HUDEP-2 (cell line): Measurements from ENCODE around the gene FANCG.

ENCODE experiments used
- DNase-seq, 76 experiments: peaks; one replicate each; lab custom pipeline; 2025; ENCODE audit not compliant: unreplicated experiment in 76 of 76; lab: John Stamatoyannopoulos, UW

FANCG gene

DNA sequence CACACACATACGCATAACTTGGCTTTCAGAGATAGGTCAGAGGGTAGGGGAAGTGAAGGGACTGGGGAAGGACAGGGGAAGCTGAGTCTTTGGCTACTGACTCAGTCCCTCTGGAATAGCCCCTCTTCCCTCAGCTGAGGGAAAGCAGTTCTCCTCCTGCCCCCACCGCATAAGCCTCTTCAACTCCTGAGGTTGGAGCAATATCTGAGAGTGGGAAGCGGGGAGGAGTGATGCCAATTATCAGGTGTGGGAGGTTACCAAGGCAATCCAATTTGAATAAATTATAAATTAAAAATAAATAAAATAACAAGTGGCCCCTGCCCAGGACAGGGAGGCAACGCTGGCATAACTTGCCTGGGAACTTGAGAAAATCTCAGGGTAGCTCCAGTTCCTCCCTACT is 24.8 kb upstream of the FANCG start:
- no peak for DNase-seq

DNA sequence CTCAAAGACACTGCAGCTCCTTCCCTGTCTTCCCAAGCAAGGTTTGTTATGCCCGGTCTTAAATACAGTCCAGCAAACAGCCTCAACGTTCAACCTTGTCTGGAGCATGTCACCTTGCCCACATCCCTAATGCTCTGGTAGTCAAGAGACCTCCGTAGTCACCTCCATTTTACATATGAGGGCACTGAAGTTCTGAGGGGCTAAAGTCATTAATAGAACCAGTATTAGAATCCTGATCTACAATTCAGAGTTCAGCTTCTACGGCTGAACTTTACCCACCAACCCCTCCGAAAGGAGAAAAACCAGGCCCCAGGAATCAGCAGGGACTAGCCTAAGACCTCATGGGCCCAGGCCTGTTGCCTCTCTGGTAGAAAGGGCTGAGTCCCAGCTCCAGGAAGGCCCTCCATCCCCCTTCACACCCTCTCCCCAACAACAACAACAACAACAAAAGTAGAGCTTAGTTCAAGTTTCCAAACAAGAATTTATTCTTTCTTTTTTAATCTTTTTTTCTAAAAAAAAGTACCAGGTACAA is 24.0 kb upstream of the FANCG start:
- no peak for DNase-seq

GRCh38 chr9:35102769-35103659 is 23.3 kb upstream of the FANCG start, which contains the start of gene STOML2:
TSS of gene STOML2 (minus strand) at chr9:35103131. CDS start at chr9:35103094, 37 bp downstream.
- DNase-seq = peak in 75 of 76 experiments; percentile 34 to 95 (median 86)

- peak in 2 of 76 experiments; percentile 6 to 11 for DNase-seq
Measured at GRCh38 chr9:35102465-35102768, 22.7 kb upstream of the FANCG start.

- DNase-seq = no peak
Measured at GRCh38 chr9:35097573-35097972, 17.8 kb upstream of the FANCG start.

DNA sequence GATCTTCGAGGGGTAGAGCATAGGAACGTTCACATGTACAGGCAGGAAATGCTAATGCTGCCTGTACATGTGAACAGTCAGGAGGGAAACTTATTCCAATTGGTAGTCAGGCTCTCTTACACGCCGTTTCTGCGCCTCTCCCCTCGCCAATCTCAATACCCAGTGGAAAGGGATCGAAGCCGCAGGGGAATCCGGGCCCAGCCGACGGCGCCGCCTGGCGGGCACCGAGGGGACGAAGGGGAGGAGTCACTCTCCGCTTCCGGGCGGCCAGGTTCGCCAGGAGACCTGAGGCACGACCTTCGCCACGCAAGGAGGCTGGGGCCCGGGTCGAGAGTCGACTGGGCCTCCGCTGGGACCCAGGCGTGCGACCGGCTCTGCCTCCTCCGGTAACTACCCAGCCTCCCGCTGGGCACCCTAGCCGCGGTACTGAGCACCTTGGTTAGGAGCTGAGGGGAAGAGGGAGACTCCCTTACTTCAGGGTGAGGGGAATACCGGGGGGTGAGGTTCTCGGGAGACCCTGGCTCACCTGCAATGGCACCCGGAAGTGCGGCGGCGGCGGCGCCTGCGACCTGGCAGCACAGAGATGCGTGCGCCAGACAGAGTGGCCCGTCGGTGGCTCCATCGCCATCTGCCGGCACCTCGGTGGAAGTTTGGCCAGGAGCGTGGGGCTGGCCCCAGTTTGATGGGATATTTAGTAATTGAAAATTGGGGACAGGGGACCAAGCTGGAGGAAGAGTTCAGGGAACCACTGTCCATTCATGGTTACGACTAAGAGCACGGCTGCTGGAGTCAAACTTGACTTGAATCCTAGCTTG is 16.5 kb upstream of the FANCG start, which contains the start of gene PIGO:
TSS of gene PIGO (minus strand) at position 557 of the 815 bp plus-strand sequence. CDS start 1,026 bp downstream, outside the sequence.
- peak in 74 of 76 experiments; percentile 29 to 88 (median 77) for DNase-seq

- DNase-seq = no peak
Measured at GRCh38 chr9:35091536-35091935, 11.8 kb upstream of the FANCG start.

DNA sequence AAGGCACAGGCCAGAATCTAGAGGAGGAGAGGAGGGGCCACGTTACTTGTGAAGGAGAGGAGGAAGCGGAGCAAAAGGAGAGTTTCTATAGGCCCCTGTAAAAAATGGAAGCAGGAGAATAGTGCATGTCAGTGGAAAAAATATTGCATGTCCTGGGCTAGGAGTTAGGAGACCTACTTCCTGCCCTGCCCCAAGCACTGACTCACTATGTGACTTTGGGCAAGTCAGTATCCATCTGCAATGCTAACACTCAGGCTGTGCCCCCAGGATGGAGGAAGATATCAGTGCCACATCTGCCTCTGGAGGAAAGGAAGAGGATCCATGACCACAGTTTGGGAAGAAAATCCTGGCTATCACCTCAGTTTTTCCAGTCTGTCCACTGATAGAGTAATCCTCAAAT is 9.7 kb upstream of the FANCG start:
- DNase-seq = no peak

- no peak for DNase-seq
Measured at GRCh38 chr9:35085078-35085477, 5.3 kb upstream of the FANCG start.

DNA sequence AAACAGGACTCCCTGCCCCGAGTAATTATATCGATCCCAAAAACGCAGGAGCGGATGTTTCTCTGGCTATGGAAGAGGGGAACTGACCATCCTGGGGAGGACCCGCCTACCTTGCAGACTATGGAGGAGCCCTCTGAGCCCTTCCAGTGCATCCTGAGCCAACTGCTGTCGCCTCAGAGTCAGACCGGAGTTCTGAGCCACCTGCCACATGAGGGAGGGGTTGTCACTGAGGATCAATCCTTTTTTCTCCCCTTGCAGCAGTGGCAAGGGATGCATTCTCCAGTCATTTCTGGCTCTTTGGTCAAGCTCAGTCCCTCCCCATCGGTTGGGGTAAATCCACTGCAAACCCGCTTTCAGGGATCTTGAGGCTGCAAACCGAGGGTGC is 709 bp downstream of the FANCG start:
- DNase-seq = peak in 1 of 76 experiments; percentile 7

GRCh38 chr9:35078066-35078465 is 1.7 kb downstream of the FANCG start:
- no peak for DNase-seq

- no peak for DNase-seq
Measured at GRCh38 chr9:35076848-35077247, 2.9 kb downstream of the FANCG start.

DNA sequence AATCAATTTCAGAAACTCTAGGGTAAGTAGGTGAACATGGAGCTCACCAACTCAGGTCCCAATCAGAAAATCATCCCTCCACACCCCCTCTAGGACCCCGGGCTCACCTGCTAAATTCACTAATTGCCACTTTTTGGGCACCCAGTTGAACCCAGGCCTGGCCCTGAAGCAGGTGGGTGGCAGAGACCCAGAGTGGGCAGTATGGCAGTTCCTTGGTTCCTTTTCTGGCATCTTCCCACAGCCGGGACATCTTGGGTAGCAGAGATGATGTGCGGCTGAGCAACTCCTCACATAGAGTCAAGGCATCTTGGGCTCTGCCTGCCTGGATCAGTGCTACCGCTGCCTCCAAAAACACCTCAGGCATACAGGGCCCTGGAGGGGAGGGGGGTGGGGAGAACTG is 4.4 kb downstream of the FANCG start:
- no peak for DNase-seq

DNA sequence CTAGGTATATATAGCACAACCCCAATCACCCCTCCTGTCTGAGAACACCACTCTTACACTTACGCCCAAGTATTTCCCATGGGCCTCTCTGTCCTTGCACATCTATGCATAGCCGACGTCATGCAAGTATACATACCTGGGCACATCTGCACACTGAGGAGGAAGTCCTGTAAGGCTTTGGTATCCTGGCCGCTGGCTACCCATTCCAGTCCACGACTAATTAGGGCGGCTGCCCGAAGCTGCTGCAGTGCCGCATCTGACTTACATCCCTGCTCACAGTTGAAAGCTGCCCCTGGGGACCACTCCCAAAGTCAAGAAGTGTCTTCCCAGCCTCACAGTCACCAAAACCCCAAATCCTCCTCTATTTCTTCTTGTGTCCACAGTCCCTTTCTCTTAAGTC is 5.0 kb downstream of the FANCG start:
- no peak for DNase-seq

DNA sequence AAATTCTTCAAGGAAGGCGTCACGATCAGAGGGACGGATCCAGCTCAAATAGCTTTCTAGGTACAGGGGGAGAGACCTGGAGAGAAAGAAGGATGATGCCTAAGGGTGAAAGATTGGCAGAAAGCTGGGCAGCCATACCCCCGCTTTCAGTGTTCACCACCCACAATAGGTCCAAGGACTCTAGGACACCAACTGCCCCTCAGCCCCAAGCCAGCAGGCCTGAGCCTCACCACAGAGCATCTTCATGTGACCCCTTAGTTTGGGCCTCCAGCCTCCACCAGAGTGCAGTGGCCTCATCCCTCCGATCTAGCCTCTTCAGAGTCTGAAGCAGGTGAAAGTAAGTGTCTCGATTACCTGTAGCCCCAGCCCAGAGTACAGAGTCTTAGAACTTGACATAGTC is 5.6 kb downstream of the FANCG start:
- no peak for DNase-seq

DNA sequence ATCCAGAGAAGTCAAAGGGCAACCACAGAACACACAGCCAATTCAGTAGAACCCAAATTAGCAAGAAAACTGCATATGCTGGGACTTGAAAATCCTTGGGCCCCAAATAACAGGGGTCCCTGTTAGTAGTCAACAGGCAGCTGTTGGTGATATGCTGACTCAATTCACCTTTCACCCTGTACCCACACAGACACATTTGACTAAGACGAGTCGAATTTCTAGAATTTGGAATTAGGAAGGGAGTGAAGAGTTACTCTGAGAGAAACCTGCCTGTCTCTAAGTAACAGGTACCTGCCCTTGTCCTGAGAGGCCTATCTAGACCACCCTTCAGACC is 6.5 kb downstream of the FANCG start:
- DNase-seq = no peak

- DNase-seq = peak in 75 of 76 experiments; percentile 60 to 98 (median 95)
Measured at GRCh38 chr9:35072461-35073278, 7.1 kb downstream of the FANCG start, which contains the start of gene VCP. TSS of gene VCP (minus strand) at chr9:35072625. CDS start at chr9:35072353, 272 bp downstream.

GRCh38 chr9:35071814-35072460 is 7.8 kb downstream of the FANCG start:
- peak in 72 of 76 experiments; percentile 5 to 82 (median 62) for DNase-seq

DNA sequence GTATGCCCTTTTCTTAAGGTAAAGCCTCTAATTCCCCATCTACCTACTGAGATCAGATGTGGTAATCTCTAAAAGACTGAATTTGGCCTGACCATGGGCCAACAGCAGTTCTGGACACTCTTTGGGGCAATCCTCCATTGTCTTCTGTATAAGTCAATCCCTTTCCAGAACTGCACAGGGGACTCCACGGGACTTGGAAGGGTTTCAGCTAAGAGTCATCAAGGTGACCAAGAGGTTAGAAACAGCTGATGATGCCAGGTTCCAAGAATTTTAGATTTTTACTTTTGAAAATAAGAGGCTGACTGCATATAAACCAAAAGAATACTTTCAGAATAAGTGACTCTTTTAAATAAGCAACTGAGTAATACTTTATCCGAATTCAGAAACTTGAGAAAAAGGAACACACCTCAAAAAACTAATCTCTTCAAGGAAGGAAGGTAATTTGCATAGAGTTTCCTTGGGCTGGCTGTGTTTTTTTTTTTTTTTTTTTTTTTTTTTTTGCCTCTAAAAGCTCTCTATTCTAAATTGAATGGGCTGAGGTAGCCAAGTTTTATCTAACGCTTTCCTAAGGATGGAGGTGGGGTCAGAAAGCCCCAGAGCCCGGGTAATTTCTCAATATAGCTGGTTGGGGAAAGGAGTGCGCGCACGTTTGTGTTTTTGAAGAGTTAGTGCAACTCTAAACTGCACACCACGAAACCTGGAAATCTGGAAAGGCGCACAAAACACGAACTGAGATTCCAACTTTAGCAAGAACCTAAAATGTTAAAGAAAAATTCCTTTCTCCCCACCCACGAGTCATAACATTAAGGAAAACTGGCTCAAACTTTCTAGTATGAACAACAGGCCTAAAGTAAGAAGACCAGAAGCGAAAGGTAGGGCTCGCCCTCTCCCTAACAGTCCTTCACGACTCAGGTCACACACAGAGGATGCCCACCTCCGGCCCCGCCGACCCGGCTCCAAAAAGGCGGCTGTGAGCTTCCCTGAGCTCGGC is 8.6 kb downstream of the FANCG start:
- DNase-seq = peak in 1 of 76 experiments; percentile 9
